Motor neuron (in vitro differentiated cells): Measurements from ENCODE around the gene SAP25. TPM values are rescaled to one million over a fixed set of nuclear protein-coding genes. Genes with fewer than 3 reads are reported as not detected.
"Not testable (repeated sequence)": the region's sequence is repeated elsewhere in the genome, so short reads cannot be mapped to it uniquely, and the experiment has no call there.

Source experiments
- ATAC-seq, 8 experiments: fragments of 200-7000 bp; cut with Tn5 transposase; replicated peaks in 6 of 8; 2 replicates each; pipeline ENCODE4 v1.8.0; 2021; ENCODE audit warnings: mild to moderate bottlenecking in 8 of 8, moderate library complexity in 8 of 8
- H3K27ac ChIP-seq, 2 donors: fragments of 250-450 bp; sonication (Bioruptor Pico); 2 replicates each; pipeline ENCODE4 v1.9.0; 2021; ENCODE audit warnings: antibody characterized with exemption in 2 of 2, mild to moderate bottlenecking in 2 of 2, moderate library complexity in 1 of 2
- H3K4me1 ChIP-seq, 2 donors: fragments of 250-450 bp; sonication (Bioruptor Pico); replicated peaks in 1 of 2; 2 replicates each; pipeline ENCODE4 v1.6.1; 2021; ENCODE audit warnings: antibody characterized with exemption in 2 of 2, mild to moderate bottlenecking in 2 of 2, moderate library complexity in 1 of 2
- H3K4me3 ChIP-seq, 5 donors: fragments of 250-450 bp; sonication (Bioruptor Pico); 2 replicates each; pipeline ENCODE4 v1.9.0; 2021; ENCODE audit warnings: antibody characterized with exemption in 5 of 5, mild to moderate bottlenecking in 5 of 5, moderate library complexity in 4 of 5
- WGBS, 10 experiments: fragments of 450-650 bp; shearing (Covaris generic); methylation state at CpG; one replicate each; pipeline ENCODE4 v1.0.0; 2022; 5-methylcytosine and 5-hydroxymethylcytosine counted together
- in situ Hi-C, 9 experiments: fragments of 400-800 bp; cut with MboI; loops; one replicate each; pipeline ENCODE4 v1.15.0; 2021; ENCODE audit warnings: low sequenced_read_pairs in 9 of 9, low pct_unique_long_range_greater_than_20kb in 2 of 9; ENCODE audit not compliant: unreplicated experiment in 9 of 9
- total RNA-seq, 8 experiments: library from RNA; unstranded; fragments of 300-600 nt; gene quantifications; 2 replicates each; pipeline versions ENCODE4 v1.2.3 to v1.2.4, GENCODE V29; 2022

SAP25 gene
- total RNA-seq, 8 experiments from 2014 or later = 0.43 to 2.8 (median 1.0) TPM; not detected in 1

DNA sequence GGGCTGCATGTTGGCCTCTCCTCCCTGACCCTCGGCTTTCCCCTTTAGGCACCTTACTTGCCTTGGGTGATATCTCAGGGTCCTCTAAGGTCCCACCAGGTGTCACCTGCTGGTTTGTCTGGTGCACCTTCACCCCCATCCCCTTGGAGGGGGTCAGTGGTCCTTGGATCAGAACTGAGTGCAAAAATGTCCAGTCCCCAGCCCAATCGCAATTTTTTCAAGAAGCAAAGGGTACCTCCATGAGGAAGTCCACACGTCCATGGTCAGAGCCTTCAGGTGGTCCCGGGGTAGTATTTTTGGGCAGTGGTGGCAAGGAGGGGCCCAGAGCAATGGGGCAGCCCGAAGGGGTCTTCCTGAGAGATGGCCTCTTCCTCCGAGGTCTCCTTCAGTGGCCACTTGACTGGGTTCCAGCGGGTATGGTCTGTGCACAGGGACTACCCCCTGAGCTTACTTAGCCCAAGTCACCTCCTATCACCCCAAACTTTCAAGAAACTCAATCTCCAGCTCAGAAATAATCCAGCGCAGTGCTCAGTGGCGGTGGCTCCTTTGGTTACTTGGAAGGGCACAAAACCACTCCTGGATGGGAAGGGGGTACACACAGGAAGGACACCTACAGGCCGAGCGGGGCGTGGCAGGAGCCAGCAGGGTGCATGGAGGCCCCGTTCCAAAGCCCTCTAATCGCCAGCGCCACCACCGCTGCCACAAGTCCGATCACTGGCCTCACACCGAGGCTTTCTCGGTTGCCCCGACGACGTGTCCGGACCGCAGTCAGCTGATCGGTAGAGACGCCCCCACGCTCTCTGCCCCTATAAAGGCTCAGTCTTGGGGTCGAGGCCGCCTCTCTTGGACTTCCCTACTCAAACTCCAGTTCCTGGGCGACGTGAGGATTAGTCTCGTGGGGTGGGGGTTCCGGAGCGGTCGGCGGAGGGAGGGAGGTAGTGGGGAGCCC, 4.5 kb downstream of the SAP25 start:
- Histone ChIP-seq H3K4me1 (peaks cover 62 to 64% of the 10 kb centered on the region in 2 donors), H3K27ac (peak overlapping the region in 1 of 2 donors; percentile 26), H3K4me3 (peak overlapping the region in 4 of 5 donors; percentile 12 to 23 (median 18))
- 11 to 100% (median 80%) methylated on average over 1 to 13 of the region's 36 CpGs; no CpG with 5 or more reads in 3 of the 10 experiments for WGBS, 10 experiments
- peak; percentile 5 to 65 (median 51) for ATAC-seq
- in situ Hi-C loops = loop anchor here in 4 of 9 experiments (25.0 kb wide), 1 partner anchor 107 kb away; the partner anchor contains the start of gene SPACDR (in 4 of the 4)

- H3K27ac ChIP-seq = peak overlapping the region; percentile 30 to 68
- ATAC-seq = peak in 1 of 8 experiments; percentile 4
Measured at GRCh38 chr7:100568176-100568895, 5.4 kb downstream of the SAP25 start.

DNA sequence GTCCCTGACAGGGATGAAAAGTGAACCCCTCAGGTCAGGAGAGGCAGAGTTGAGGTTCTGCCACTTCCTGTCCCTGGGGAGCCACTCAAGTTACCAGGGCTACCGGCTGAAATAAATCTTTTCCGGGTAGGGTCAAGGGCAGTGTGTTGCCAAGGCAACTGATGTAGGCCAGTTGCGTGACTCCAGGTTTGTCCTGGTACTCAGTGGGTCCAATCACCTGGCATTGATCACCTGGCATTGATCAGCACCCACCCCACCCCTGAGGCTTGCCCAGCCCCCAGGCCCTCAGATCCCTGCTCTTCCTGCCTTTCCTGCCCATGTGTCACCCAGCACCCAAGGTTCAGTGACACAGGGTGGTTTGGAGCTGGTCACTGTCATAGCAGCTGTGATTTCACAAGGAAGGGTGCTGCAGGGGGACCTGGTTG, 5.9 kb downstream of the SAP25 start:
- peak in 5 of 8 experiments; percentile 5 to 50 (median 13) for ATAC-seq
- Histone ChIP-seq H3K4me3 (no peak overlapping the region), H3K4me1 (peaks cover 62% of the 10 kb centered on the region in 2 donors), H3K27ac (peak overlapping the region; percentile 30 to 68)
- no CpG with 5 or more reads among the region's 3 CpGs for WGBS, 10 experiments
- in situ Hi-C loops = loop anchor here in 4 of 9 experiments (25.0 kb wide), 1 partner anchor 105 kb away; the partner anchor contains the start of gene SPACDR (in 4 of the 4)

More at GRCh38 chr7:100568176-100568895, 5.4 kb downstream of the SAP25 start:
- WGBS, 10 experiments = 20 to 93% (median 80%) methylated on average over 1 to 3 of the region's 11 CpGs; no CpG with 5 or more reads in 7 of the 10 experiments
- H3K4me3 ChIP-seq = no peak overlapping the region
- in situ Hi-C loops = loop anchor here in 4 of 9 experiments (25.0 kb wide), 1 partner anchor 106 kb away; the partner anchor contains the start of gene SPACDR (in 4 of the 4)
- H3K4me1 ChIP-seq = peaks cover 62 to 64% of the 10 kb centered on the region in 2 donors

DNA sequence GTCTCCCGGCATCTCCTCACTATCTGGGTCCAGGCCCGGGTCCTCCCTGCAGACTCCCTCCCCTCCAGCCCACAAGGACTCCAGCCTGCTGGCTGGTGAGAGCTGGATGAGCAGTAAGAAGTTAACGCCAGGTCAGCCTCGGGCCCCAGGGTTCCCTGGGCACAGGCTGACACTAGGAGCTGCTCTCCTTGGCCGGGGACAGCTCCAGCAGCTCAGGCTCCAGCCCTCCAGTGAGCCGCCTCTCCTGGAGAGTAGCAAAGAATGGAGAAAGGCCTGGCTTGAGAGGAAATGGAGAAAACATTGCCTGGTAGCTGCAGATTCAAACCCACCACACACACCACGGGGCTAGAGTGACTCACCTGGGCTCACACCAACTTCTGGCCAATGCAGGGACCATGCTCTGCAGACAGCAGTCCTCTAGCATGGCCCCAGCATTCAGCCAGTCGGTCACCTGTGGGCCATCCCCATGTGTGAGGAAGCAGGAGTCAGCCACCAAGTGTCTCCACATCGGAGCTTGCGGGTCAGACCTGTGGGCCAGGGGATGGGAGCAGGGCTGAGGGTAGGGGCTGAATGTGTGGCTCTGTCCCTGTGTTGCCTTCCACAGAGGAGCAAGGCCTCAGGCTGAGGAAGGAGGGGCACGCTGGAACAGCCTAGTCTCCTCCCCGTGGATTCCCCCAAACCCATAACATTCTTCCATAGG, 6.5 kb downstream of the SAP25 start:
- in situ Hi-C loops = loop anchor here in 4 of 9 experiments (25.0 kb wide), 1 partner anchor 105 kb away; the partner anchor contains the start of gene SPACDR (in 4 of the 4)
- WGBS, 10 experiments = 60 to 100% (median 69%) methylated on average over 1 to 6 of the region's 12 CpGs; no CpG with 5 or more reads in 5 of the 10 experiments
- peak in 2 of 8 experiments; percentile 1 to 3 for ATAC-seq
- peaks cover 56 to 58% of the 10 kb centered on the region in 2 donors for H3K4me1 ChIP-seq
- H3K4me3 ChIP-seq = no peak overlapping the region
- peak overlapping the region; percentile 30 to 68 for H3K27ac ChIP-seq

DNA sequence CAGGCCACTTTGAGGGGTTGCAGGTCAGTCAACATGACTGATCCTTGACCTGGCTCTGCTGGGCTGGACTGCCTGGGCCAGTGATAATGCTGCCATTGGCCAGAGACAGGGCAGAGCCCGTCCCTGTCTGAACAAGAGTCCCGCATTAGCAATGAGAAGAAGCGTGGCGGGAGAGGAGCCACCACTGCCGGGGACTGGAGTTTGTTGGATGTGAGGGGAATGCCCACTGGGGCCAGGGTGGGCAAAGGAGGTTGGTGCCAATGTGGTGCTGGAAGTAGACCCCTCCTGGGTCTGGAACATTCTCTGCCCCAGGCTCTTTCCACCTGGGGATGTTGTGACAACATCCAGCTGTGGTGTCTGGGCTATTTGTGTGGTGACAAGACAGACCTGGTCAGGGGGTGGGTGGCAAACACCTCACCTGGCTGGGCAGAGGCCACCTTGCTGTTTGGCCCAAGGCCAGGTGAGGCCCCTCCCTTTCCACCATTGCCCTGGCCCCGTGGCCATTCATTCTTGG, 7.6 kb downstream of the SAP25 start:
- Histone ChIP-seq H3K4me3 (no peak overlapping the region), H3K4me1 (peaks cover 45 to 46% of the 10 kb centered on the region in 2 donors), H3K27ac (no peak overlapping the region)
- 40 to 100% (median 80%) methylated on average over 1 to 2 of the region's 6 CpGs; no CpG with 5 or more reads in 7 of the 10 experiments for WGBS, 10 experiments
- in situ Hi-C loops = loop anchor here in 4 of 9 experiments (25.0 kb wide), 1 partner anchor 104 kb away; the partner anchor contains the start of gene SPACDR (in 4 of the 4)
- ATAC-seq = no peak

GRCh38 chr7:100565133-100565571, 8.5 kb downstream of the SAP25 start:
- no peak for ATAC-seq
- no peak overlapping the region for H3K4me3 ChIP-seq
- in situ Hi-C loops = loop anchor here in 4 of 9 experiments (25.0 kb wide), 1 partner anchor 103 kb away; the partner anchor contains the start of gene SPACDR (in 4 of the 4)
- WGBS, 10 experiments = 80 to 100% (median 92%) methylated on average over 1 to 8 of the region's 11 CpGs; no CpG with 5 or more reads in 6 of the 10 experiments
- H3K27ac ChIP-seq = no peak overlapping the region
- H3K4me1 ChIP-seq = peaks cover 39 to 41% of the 10 kb centered on the region in 2 donors

DNA sequence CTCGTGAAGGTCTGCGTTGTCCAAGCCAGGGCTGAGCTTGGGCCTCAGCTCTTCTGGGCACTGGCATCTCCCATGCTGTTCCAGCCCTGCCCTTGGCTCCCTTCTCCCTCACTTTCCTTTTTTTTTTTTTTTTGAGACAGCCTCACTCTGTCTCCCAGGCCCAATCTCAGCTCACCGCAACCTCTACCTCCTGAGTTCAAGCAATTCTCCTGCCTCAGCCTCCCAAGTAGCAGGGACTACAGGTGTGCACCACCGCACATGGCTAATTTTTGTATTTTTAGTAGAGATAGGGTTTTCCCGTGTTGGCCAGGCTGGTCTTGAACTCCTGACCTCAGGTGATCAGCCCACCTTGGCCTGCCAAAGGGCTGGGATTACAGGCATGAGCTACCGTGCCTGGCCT, 9.3 kb downstream of the SAP25 start:
- not testable (repeated sequence) for H3K4me3 ChIP-seq, ATAC-seq, H3K27ac ChIP-seq
- peaks cover 35 to 37% of the 10 kb centered on the region in 2 donors for H3K4me1 ChIP-seq
- in situ Hi-C loops = loop anchor here in 4 of 9 experiments (25.0 kb wide), 1 partner anchor 102 kb away; the partner anchor contains the start of gene SPACDR (in 4 of the 4)
- 0 to 100% (median 89%) methylated on average over 1 to 4 of the region's 6 CpGs; no CpG with 5 or more reads in 2 of the 10 experiments for WGBS, 10 experiments

GRCh38 chr7:100563809-100564400, 9.8 kb downstream of the SAP25 start:
- in situ Hi-C loops = loop anchor here in 4 of 9 experiments (25.0 kb wide), 1 partner anchor 102 kb away; the partner anchor contains the start of gene SPACDR (in 4 of the 4)
- Histone ChIP-seq H3K4me1 (peaks cover 30 to 32% of the 10 kb centered on the region in 2 donors), H3K27ac (no peak overlapping the region), H3K4me3 (no peak overlapping the region)
- ATAC-seq = peak in 6 of 8 experiments; percentile 20 to 72 (median 44)
- 0 to 35% (median 22%) methylated on average over 2 to 7 of the region's 12 CpGs; no CpG with 5 or more reads in 4 of the 10 experiments for WGBS, 10 experiments

DNA sequence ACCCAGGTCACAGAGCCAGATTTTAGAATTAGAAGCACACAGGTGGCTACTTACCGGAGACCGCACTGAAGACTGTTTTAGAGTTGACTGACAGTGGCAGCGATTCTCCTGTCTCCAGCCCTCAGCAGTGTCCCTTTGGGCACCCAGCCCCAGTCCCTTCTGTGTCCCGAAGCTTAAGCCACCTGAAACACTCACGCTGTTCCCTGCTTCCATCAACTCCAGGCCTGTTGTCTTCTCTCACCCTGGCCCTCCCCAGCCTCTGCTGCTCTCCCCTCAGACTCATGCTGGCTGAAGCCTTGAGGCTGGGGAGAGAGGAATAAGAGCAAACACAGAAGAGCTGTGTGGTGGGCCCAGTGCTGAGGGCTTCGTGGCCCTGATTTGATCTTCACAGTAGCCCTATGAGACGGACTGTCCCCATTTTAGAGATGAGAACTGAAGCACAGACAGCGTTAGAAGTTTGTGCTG, 10.6 kb downstream of the SAP25 start:
- no peak overlapping the region for H3K4me3 ChIP-seq
- H3K4me1 ChIP-seq = peaks cover 23 to 24% of the 10 kb centered on the region in 2 donors
- in situ Hi-C loops = loop anchor here in 4 of 9 experiments (25.0 kb wide), 1 partner anchor 101 kb away; the partner anchor contains the start of gene SPACDR (in 4 of the 4)
- no peak overlapping the region for H3K27ac ChIP-seq
- ATAC-seq = no peak
- 80 to 100% (median 93%) methylated on average over 1 to 6 of the region's 8 CpGs; no CpG with 5 or more reads in 5 of the 10 experiments for WGBS, 10 experiments

DNA sequence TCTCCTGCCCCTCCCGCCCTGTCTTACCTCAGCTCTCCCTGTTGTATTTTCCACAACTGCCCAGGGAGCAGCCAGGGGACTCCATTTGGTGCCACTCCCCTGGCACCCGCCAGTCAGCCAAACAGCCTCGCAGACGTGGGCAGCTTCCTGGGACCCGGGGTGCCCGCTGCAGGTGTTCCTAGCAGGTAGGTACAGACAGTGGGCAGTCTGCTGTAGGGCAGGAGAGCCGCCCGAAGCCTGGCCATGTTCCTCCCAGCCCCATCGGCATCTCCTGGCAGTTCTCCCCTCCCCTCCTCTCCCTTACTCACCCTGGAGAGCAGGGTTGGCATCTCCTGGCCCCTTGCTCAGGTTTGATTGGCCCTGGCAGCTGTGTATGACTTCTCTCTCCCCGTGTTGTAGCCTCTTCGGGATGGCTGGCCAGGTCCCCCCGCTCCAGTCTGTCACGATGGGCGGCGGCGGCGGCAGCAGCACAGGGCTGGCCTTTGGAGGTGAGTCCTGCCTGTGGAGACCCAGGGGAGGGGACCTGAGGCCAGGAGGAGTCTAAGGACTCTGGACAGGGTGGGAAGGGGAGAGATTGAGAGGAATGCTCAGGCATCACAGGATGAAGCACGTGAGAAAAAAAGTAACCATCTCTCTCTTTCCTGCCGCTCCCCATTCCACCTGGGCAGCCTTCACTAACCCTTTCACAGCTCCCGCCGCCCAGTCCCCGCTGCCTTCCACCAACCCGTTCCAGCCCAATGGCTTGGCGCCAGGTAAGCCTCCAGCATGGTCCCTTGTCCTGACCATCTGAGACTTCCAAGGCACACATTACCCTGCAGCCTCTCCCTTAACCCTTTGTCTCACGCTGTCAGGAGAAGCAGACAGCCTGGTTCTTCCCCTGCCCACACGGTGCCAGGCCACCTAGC, 11.3 kb downstream of the SAP25 start:
- Histone ChIP-seq H3K4me1 (peaks cover 16 to 17% of the 10 kb centered on the region in 2 donors), H3K27ac (no peak overlapping the region), H3K4me3 (no peak overlapping the region)
- no peak for ATAC-seq
- WGBS, 10 experiments = 75 to 100% (median 100%) methylated on average over 1 to 9 of the region's 26 CpGs; no CpG with 5 or more reads in 5 of the 10 experiments
- in situ Hi-C loops = loop anchor here in 4 of 9 experiments (25.0 kb wide), 1 partner anchor 100 kb away; the partner anchor contains the start of gene SPACDR (in 4 of the 4)
